Measurements from ENCODE around the gene ANKRD40CL. TPM values are rescaled to one million over a fixed set of nuclear protein-coding genes. Genes with fewer than 3 reads are reported as not detected.

ANKRD40CL gene
- total RNA-seq, 2 donors from 2014 or later: not detected

Other genes starting within 250 kb of the ANKRD40CL start
- gene EPN3, start 234.8 kb downstream of the ANKRD40CL start, total RNA-seq: not detected
- 10 to 100 TPM; 11.4 to 18.6 TPM for gene SPATA20, start 220.3 kb downstream of the ANKRD40CL start, total RNA-seq
- gene CACNA1G, start 206.8 kb downstream of the ANKRD40CL start, total RNA-seq: under 1 TPM in 1 of 2 donors, not detected in 1; 0.14 TPM
- not detected for gene ABCC3, start 132.6 kb downstream of the ANKRD40CL start, total RNA-seq
- 10 to 100 TPM in 1 of 2 donors, 1 to 10 TPM in 1; 9.2 to 25.6 TPM for gene ANKRD40, start 59.6 kb downstream of the ANKRD40CL start, total RNA-seq
- gene LUC7L3, start 47.9 kb downstream of the ANKRD40CL start, total RNA-seq: 100 to 1,000 TPM; 128 to 145 TPM
- not detected for gene WFIKKN2, start 68.1 kb upstream of the ANKRD40CL start, total RNA-seq
- gene TOB1, start 98.8 kb upstream of the ANKRD40CL start, total RNA-seq: 10 to 100 TPM; 25.7 to 85.5 TPM

Data from activated naive CD4-positive, alpha-beta T cell treated with anti-CD3 and anti-CD28 coated beads, Interleukin-2, amount 50 U/mL, for 72 hours (primary cell).